NCI-H128 (cell line): ENCODE results near the gene HPN.
"Not testable (repeated sequence)": the region's sequence is repeated elsewhere in the genome, so short reads cannot be mapped to it uniquely, and the experiment has no call there.

Experiments used
- DNase-seq: peaks from one replicate; lab custom pipeline; 2025; ENCODE audit not compliant: unreplicated experiment; lab: John Stamatoyannopoulos, UW

The HPN gene

DNA sequence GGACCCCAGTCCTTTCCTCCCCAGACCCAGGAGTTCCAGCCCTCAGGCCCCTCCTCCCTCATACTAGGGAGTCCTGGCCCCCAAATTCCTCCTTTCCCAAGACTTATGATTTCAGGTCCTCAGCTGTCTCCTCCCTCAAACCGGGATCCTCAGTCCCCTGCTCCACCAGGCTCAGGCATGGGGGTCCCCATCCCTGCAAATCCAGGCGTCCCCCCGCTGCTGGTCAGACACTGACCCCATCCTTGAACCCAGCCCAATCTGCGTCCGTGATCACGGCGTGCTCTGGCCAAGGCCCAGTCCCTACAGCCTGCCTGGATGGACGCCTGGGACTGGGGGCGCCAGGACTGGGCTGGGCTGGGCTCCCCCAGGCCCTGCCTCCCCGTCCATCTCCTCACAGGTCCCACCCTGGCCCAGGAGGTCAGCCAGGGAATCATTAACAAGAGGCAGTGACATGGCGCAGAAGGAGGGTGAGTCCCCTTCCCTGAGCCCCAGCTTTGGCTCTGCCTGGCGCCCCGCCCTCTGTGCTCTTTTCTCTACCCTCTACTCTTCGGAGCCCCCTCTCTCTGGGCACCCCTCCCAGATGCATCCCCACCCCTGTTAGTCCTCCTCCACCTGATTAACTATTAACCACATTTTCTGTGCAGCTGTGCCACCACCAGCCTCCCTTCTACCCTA lies 672 bp downstream of the HPN start:
- no peak for DNase-seq

DNA sequence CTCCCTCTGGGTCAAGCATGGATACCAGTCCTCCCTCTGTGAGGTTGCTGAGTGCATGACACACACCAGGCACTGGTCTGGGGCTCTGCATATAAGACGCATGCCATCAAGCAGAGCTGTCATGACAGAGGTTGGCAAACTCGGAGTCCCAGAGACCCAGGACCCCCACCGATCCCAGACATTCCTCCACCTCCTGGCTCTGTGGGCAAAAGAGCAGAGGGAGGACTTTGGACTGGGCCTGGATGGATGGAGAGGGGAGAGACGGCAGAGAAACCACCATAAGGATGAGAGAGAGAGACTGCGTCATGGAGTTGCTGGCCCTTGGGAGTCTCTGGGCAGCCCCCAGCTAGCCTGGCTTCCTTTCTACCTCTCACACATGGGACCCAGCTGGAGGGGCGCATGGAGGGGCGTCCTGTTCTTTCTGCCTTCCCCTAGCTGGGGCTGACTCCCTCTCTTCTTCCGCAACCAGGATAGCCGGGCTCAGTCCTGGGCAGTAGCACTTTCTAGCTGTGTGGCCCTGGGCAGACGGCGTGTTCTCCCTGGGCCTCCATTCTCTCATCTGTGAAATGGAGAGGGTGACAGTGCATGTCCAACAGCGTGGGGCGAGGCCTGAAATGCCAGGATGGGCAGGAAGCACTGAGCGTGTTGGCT lies 1.6 kb downstream of the HPN start:
- no peak for DNase-seq

DNA sequence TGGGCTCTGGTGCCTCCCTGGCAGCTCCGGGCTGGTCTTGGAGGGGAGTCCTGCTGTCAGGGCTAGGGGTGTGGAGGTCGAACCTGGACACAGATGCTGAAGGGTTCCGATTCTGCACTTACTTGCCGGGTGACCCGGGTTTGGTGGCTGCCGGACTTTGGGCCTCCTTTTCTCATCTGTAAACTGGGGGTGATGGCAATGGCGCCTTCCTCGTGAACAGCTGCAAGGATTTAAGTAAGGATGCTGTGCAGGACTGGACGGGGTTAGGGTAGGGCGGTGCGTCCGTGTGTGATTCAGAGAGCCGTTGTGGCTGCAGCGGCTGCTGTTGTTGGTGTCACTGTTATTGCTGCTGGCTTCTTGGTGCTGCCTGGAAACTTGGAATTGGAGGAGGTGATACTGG lies 2.4 kb downstream of the HPN start:
- DNase-seq: no peak

DNA sequence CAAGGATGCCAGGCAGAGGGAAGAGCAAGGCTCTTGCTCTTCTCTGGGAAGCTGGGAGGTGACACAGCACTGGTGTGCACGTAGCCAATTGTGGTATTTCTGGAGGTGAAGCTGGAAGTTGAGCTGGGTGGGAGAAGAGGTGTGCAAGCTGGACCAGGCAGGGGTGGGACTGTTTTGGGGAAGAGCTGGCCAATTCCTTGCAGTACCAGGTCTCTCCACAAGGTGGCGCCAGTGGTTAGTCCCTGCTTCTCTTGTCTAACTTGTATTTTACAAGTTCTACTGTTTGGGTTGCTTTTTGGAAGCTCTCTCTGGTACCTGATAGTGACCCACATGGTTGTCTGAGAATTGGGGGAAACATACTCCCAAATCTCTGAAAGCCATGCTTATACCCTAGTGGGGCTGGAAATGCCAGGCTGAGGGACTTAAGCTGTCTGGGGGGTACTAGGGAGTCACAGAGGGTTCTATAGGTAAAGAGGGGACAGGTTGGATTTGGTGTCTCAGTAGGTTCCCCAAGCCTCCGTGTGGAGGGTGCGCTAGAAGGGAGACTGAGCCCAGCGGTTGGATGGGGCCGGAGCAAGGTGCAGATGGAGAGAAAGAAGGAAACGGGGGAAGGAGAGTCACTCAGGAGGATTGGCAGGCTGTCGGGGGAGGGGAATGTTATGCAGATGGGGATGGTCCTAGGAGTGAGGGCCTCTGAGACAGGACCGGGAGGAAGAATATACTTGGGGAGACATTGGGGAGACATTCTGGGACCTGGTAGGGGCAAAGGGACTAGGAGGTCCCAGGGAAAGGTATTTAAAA lies 3.0 kb downstream of the HPN start:
- no peak for DNase-seq

DNA sequence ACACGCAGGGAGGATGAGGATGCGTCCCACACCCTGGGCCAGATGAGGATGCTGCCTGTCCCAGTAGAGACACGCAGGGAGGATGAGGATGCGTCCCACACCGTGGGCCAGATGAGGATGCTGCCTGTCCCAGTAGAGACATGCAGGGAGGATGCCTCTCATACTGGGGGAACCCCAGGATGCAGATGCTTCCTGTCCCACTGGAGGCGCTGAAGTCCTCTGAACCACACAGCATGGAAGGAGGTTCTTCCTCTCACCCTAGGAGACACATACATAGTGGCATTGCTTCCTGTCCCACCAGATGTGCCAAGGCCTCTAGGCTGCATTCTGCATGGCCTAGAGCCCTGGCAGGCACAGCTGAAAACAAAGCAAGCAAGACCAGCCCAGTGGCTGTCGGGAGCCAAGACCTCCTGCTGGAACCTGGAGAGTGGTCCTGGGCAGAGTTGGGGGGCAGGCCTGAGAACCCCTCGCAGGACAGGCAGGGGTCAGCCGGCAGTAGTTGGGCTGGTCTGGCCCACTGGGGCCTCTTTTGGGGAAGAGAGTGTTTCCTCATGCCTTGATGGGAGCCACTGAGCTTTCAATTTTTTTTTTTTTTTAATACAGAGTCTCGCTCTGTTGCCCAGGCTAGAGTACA lies 4.3 kb downstream of the HPN start:
- DNase-seq: no peak

DNA sequence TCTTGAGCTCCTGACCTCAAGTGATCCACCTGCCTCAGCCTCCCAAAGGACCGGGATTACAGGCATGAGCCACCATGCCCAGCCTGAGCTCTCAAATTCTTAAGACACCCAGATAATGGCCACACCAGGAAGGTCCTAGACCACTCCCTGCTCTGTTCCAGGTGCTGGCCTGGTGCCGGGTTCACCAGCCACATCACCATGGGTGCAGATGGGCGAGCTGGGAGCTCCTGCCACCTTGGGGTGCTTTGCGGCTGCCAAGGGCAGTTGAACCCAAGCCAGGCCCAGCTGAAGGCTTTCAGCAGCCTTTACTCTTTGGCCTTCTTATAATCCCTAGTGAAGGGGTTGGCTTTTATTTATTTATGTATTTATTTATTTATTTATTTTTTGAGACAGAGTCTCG lies 4.9 kb downstream of the HPN start:
- DNase-seq: no peak

DNA sequence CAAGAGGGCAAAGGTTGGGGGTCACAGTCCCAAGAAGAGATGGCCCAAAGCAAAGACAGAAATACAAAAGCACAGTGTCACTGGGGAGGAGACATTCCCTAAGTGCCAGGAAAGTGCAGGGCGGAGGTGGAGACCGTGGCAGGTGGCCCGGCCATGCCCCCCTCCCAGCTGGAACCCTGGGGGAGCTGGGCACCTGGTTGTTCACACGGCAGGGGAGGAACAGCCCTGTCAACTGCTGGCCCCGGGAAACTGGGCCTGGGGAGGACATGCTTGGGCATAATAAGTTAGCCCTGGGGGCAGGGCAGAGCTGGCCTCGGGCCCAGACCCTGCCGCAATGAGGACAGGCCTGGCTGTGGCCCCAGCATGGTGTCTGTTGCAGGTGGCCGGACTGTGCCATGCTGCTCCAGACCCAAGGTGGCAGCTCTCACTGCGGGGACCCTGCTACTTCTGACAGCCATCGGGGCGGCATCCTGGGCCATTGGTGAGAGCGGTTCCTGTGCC lies 7.4 kb downstream of the HPN start:
- no peak for DNase-seq

DNA sequence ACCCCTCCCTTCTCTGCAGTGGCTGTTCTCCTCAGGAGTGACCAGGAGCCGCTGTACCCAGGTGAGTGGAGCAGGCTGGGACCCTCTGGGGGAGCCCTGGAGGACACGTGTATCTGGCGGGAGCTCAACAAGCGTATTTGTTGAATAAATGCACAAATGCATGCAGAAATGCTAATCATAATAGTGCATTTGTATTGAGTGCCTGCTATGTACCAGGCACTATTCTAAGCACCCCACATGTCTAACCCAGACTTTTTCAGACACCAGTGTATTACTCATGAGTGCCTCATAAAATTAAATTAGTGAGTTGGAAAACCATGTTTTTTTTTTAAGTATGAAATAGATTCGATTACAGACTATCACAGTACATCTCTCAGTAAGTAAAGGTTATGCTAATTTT lies 7.9 kb downstream of the HPN start:
- DNase-seq: no peak

DNA sequence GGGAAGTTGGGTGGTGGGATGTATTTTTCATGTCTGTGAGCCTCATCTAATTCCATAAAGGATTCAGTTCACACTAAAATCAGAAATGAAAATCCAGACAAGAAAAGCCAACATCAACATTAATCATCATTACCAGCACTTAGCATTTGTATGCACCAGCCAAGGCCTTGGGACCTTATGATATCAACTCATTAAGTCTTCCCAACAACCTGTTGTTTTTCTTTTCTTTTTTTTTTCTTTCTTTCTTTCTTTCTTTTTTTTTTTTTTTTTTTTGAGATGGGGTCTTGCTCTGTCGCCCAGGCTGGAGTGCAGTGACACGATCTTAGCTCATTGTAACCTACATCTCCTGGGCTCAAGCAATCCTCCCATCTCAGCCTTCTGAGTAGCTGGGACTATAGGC lies 9.1 kb downstream of the HPN start:
- not testable (repeated sequence) for DNase-seq

DNA sequence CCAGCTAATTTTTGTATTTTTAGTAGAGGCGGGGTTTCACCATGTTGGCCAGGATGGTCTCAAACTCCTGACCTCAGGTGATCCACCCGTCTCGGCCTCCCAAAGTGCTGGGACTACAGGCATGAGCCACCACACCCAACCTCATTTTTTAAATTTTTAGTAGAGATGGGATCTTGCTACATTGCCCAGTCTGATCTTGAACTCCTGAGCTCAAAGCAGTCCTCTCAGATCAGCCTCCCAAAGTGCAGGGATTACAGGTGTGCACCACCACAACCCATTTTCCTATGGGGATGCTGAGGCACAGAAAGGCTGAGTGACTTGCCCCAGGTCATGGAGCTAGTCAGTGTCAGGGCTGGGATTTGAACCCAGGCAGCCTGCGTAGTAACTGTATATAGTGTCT lies 9.7 kb downstream of the HPN start:
- not testable (repeated sequence) for DNase-seq

DNA sequence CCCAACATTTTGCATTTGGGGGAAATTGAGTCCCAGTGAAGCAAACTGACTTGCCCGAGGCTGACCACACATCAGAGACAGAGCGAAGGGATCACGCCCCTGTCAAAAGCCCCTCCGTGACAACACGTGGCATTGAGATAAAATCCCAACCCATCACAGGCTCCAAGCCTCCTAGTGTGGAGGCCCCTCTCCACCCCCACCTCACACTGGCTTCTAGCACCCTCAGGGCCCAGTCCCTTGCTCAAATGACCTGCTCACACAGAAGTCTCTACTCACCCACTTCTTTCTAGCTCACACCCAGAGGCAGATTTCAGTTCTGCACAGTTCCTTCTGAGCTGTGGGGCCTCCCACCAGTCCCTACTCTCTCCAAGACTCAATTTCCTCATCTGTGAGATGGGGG lies 10.3 kb downstream of the HPN start:
- no peak for DNase-seq

DNA sequence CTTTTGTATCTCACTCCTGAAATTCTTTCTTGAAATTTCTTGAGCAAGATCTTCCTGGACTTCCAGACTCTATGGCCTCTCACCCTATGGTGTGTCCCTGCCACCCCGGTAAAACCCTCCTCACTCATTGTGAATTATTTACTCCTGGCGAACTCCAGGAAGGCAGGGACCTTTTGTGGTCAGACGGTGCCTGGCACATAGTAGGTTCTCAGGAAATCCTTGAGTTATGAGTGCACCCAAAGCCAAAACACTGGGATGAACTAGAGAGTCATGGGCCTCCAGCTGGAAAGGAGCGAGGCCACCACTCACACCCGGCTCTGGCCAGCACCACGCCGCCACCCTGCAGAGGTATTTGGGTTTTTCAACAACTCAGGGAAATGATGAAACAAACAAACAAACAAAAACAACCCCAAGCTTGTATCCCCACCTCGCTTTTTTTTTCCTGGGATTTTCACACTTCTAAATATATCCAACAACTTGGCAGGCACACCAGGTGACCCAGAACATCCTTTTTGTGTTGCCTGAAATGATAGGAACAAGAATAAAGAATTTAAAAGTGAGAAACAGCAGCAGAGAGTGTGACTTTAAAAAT lies 11.2 kb downstream of the HPN start:
- no peak for DNase-seq

DNA sequence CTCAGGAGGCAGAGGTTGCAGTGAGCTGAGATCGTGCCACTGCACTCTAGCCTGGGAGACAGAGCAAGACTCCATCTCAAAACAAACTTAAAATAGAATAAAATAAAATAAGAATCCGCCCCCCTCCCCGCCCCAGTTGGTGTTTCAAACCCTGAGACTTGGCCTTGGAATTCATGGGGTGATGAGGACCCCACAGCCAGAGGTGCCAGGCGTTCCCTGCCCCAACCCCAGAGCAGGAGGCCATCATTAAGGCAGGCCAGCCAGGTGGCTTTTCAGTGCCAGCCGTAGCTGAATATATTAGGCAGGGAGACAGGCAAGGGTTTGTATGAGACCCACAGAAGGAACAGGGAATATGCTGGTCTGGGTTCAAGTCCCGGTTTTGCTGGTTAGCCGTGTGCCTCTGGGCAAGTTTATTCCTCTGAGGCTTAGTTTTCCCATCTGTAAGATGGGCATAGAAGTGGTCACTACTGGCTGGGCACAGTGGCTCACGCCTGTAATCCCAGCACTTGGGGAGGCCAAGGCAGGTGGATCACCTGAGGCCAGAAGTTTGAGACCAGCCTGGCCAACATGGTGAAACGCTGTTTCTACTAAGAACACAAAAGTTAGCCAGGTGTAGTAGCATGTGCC lies 12.3 kb downstream of the HPN start:
- DNase-seq: no peak

DNA sequence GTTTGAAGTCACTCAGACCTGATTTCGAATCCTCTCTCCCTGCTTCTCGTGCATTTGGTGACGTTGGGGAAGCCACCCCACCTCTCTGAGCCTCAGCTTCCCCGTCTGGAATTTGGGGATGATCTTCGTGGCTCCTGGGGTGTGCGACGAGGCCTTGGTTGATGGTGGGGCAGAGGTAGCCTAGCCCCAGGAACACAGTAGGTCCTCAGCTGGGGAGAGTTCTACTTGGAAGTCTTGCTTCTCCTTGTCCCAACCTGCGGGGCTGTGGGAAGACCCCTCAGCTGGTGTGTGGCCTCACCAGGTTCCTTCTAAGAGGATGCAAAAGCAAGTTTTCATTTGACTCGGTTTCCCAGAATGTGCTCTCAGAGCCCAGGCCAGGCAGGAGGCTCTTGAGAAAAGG lies 13.1 kb downstream of the HPN start:
- DNase-seq: no peak

DNA sequence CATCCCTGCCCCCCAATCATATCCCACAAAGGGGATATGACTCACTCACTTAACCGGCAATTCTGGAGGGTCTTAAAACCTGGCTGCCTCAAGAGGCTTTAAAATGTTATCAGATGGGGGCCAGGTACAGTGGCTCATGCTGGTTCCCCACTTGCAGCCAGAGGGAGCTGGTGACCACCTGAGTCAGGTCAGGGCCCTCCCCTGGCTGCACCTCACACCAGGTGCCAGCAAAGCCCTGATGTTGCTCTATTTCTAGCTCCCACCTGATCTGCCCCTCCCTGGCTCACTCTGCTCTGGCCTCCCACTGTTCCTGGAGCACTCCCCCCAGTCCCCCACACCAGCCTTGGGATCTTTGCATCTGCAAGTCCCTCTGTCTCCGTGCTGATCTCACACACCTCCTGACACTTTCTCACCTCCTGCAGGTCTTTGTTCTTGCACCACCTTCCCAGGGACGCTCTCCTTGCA lies 14.2 kb downstream of the HPN start:
- no peak for DNase-seq

DNA sequence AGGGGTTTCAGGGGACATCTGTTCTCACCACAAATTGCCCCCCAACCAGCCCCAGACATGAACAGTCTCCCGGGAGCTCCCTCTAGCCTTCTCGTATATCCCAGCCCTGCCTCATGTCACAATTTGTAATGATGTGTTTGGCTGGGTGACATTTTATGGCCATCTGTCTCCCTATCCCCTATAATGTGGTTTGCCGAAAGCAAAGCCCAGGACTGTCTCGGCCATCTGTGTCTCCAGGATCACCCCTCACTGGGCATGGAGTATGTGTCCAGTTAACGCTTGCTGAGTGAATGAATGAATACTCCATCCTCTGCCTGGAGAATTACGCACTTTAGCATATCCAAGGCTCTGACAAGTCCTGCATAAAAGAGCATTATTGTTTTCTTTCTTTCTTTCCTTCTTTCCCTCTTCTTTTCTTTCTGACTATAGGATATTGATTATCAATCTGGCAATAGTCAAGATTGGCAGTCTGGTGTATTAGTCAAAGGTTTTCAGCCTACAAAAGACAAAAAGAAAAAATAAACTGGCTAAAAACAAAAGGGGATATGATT lies 15.1 kb downstream of the HPN start:
- DNase-seq: no peak

DNA sequence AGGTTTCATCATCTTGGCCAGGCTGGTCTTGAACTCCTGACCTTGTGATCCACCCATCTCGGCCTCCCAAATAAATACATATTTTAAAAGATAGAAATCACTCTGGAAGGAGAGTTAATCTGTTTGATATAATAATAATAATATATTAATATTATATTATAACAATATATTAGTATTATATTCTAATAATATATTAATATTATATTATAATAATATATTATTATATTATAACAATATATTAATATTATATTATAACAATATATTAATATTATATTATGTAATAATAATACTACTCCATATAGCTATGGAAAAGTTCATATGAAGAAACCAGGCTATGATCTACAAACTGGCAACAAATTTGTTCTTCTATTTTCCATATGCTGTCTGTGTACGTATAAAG lies 16.8 kb downstream of the HPN start:
- no peak for DNase-seq

DNA sequence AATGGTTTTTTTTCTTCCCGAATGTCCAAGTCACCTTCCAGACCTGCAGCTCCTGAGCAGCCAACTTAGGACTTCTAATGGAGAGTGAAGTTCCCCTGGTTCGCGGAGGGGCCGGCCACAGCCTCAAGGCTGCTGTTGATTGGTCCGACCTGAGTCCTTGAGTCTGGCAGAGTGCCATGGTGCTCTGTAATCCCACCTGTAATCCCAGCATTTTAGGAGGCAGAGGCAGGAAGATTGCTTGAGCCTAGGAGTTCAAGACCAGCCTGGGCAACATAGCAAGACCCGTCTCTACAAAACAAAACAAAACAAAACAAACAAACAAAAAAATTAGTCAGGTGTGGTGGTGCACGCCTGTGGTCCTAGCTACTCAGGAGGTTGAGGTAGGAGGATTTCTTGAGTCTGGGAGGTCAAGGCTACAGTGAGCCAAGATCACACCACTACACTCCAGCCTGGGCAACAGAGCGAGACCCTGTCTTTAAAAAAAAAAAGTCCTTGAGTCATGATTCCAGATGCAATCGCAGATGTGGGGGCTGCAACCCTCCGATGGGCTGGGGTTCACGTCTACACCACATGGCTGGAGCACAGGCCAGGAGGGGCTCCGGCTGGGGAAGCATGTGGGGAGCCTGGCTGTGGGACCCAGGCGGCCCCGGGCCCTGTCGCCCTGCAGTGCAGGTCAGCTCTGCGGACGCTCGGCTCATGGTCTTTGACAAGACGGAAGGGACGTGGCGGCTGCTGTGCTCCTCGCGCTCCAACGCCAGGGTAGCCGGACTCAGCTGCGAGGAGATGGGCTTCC lies 17.7 kb downstream of the HPN start:
- no peak for DNase-seq

DNA sequence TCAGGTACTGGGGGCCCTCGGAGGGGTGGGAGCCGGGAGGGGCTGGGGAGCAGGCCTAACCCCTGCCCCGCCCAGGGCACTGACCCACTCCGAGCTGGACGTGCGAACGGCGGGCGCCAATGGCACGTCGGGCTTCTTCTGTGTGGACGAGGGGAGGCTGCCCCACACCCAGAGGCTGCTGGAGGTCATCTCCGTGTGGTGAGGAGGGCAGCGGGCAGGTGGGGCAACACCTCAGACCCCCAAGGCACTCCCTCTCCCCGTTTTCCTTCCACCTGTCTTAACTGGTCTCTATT lies 18.2 kb downstream of the HPN start:
- DNase-seq: no peak
